ENCODE data around the gene PDE5A. TPM values are rescaled to one million over a fixed set of nuclear protein-coding genes. Genes with fewer than 3 reads are reported as not detected.

The PDE5A gene
- total and polyA plus RNA-seq, 2 donors (not counting 1 experiment from before 2014, with no cell fraction given), result 0.49 to 1.4 TPM

- Histone ChIP-seq H3K27me3 (replicated peaks in 1 of 4; ENCODE audit: control extremely low read depth in 1 of 4, control insufficient read depth in 3 of 4, insufficient read depth in 4 of 4, low read length in 3 of 4) (no peaks in the 10 kb centered on the region), H2AFZ (ENCODE audit: insufficient read depth, low read depth, low read length, poor library complexity, severe bottlenecking) (no peak overlapping the region), H3K27ac (ENCODE audit: low read length in 2 of 2) (no peak overlapping the region), H3K9me3 (ENCODE audit: control extremely low read depth in 1 of 3, control insufficient read depth in 2 of 3, insufficient read depth in 1 of 3, low read length in 2 of 3) (no peaks in the 10 kb centered on the region), H4K20me1 (ENCODE audit: control insufficient read depth, insufficient read depth, low read length, poor library complexity, severe bottlenecking) (no peaks in the 10 kb centered on the region), H3K4me1 (ENCODE audit: control insufficient read depth in 2 of 2, insufficient read depth in 2 of 2, low read length in 2 of 2) (no peaks in the 10 kb centered on the region), H3K4me2 (replicated peaks; ENCODE audit: low read depth, low read length, poor library complexity, severe bottlenecking) (no peak overlapping the region), H3K79me2 (ENCODE audit: control insufficient read depth, insufficient read depth, low read length) (no peaks in the 10 kb centered on the region), H3K9ac (ENCODE audit: low read length) (no peak overlapping the region), H3K4me3 (ENCODE audit: control extremely low read depth in 1 of 5, extremely low read depth in 1 of 5, insufficient read depth in 1 of 5, low read depth in 2 of 5, low read length in 4 of 5) (no peak overlapping the region), H3K36me3 (replicated peaks in 1 of 2; ENCODE audit: control extremely low read depth in 1 of 2, control insufficient read depth in 1 of 2, extremely low read depth in 1 of 2, insufficient read depth in 2 of 2, low read length in 1 of 2) (no peaks in the 10 kb centered on the region)
- DNase-seq, result no peak
- ATAC-seq (ENCODE audit: low read depth), result no peak
- Mint-ChIP-seq H3K27me3 (no peaks in the 10 kb centered on the region), H3K4me1 (no peaks in the 10 kb centered on the region), H3K27ac (no peak overlapping the region), H3K4me3 (no peak overlapping the region), H3K9me3 (ENCODE audit: insufficient read depth) (no peaks in the 10 kb centered on the region)
- TF ChIP-seq CTCF (IDR thresholded peaks at IDR 0.05) (no peak), EZH2 (IDR thresholded peaks at IDR 0.05; ENCODE audit: borderline replicate concordance, insufficient read depth, low read depth, low read length, poor library complexity, severe bottlenecking) (no peak)
- CTCF ChIA-PET, result no interaction called here
- POLR2A ChIA-PET, result no interaction called here
- intact Hi-C loops (cut with micrococcal nuclease), result no loop called here
- no CpG with 5 or more reads among the region's 2 CpGs for WGBS (ENCODE audit: insufficient coverage)
These were observed 46.8 kb upstream of the PDE5A start for GRCh38 chr4:119675391-119675790.

GRCh38 chr4:119672938-119673337 is 44.3 kb upstream of the PDE5A start:
- Histone ChIP-seq H2AFZ (ENCODE audit: insufficient read depth, low read depth, low read length, poor library complexity, severe bottlenecking) (no peak overlapping the region), H3K9me3 (ENCODE audit: control extremely low read depth in 1 of 3, control insufficient read depth in 2 of 3, insufficient read depth in 1 of 3, low read length in 2 of 3) (no peaks in the 10 kb centered on the region), H3K4me2 (replicated peaks; ENCODE audit: low read depth, low read length, poor library complexity, severe bottlenecking) (no peak overlapping the region), H3K27ac (ENCODE audit: low read length in 2 of 2) (no peak overlapping the region), H3K4me3 (ENCODE audit: control extremely low read depth in 1 of 5, extremely low read depth in 1 of 5, insufficient read depth in 1 of 5, low read depth in 2 of 5, low read length in 4 of 5) (no peak overlapping the region), H3K36me3 (replicated peaks in 1 of 2; ENCODE audit: control extremely low read depth in 1 of 2, control insufficient read depth in 1 of 2, extremely low read depth in 1 of 2, insufficient read depth in 2 of 2, low read length in 1 of 2) (no peaks in the 10 kb centered on the region), H3K9ac (ENCODE audit: low read length) (no peak overlapping the region), H3K4me1 (ENCODE audit: control insufficient read depth in 2 of 2, insufficient read depth in 2 of 2, low read length in 2 of 2) (no peaks in the 10 kb centered on the region), H4K20me1 (ENCODE audit: control insufficient read depth, insufficient read depth, low read length, poor library complexity, severe bottlenecking) (no peaks in the 10 kb centered on the region), H3K79me2 (ENCODE audit: control insufficient read depth, insufficient read depth, low read length) (no peaks in the 10 kb centered on the region), H3K27me3 (replicated peaks in 1 of 4; ENCODE audit: control extremely low read depth in 1 of 4, control insufficient read depth in 3 of 4, insufficient read depth in 4 of 4, low read length in 3 of 4) (no peaks in the 10 kb centered on the region)
- Mint-ChIP-seq H3K27me3 (no peaks in the 10 kb centered on the region), H3K4me3 (no peak overlapping the region), H3K27ac (no peak overlapping the region), H3K9me3 (ENCODE audit: insufficient read depth) (no peaks in the 10 kb centered on the region), H3K4me1 (no peaks in the 10 kb centered on the region)
- intact Hi-C loops (cut with micrococcal nuclease), result no loop called here
- CTCF ChIA-PET, result no interaction called here
- DNase-seq (no peak), ATAC-seq (ENCODE audit: low read depth) (no peak)
- POLR2A ChIA-PET, result no interaction called here
- no CpG with 5 or more reads among the region's 1 CpG for WGBS (ENCODE audit: insufficient coverage)
- TF ChIP-seq EZH2 (IDR thresholded peaks at IDR 0.05; ENCODE audit: borderline replicate concordance, insufficient read depth, low read depth, low read length, poor library complexity, severe bottlenecking) (no peak), CTCF (IDR thresholded peaks at IDR 0.05) (no peak)
